Medulla oblongata (tissue), 1 donor: ENCODE measurements around the gene EGFL7.
"Not testable (repeated sequence)": the region's sequence is repeated elsewhere in the genome, so short reads cannot be mapped to it uniquely, and the experiment has no call there.

Experiments used
- DNase-seq: peaks from one replicate; pipeline ENCODE4 v3.0.0-alpha.2; 2015; ENCODE audit errors: extremely low spot score

The EGFL7 gene

DNA sequence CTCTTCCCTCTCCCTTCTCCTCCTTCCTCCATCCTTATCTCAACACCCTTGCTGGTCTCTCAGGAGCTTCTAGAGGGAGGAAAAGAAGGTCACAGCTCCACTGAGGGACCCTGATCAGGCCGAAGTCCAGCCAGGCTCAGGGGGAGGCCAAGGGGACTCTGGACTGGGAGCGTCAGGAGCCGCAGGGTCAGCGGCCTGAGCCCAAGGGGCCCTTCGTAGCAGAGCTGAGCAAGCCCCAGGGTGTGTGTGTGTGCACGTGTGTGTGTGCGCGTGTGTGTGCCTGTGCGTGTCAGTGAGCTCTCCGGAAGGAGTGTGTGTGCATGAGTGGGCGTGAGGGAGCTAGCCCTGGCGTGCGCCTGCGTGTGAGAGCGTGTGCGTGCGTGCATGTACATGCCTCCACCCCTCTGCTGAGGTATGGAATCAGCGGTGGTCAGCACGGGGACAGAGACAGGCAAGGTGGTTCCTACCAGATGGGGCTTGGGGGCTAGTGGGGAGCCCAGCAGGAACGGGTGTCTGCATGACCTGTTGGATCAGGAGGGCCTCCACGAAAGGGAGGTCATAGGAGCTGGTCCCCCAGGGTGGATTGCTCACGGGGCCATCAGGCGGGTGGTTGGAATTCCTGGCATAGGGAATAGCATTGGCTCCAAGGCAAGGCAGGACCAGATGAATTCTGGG is 34.6 kb downstream of the EGFL7 start:
- no peak for DNase-seq

DNA sequence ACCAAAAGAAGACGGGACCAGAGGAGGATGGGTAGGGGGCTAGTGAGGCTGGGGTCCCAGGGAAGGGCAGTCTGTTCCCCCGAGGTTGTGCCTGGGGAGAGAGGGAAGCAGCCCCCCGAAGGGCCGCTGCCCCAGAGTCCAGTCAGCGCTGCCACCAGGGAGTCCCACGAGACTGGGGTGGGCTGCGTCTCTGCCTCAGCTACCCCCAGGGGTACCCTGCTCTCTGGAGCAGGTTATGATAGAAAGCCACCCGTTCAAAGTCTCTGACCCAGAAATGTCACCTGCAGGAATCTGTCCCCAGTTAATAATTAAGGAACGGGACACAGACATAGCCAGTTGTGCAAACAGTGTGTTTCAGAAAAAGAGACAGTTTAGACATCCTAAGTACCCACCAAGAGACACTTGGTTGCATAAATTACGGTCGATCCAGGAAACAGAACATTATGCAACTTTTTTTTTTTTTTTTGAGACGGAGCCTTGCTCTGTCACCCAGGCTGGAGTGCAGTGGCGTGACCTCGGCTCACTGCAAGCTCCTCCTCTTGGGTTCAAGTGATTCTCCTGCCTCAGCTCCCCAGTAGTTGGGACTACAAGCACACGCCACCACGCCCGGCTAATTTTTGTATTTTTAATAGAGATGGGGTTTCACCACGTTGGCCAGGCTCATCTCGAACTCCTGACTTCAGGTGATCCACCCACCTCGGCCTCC is 35.3 kb downstream of the EGFL7 start:
- DNase-seq = no peak

DNA sequence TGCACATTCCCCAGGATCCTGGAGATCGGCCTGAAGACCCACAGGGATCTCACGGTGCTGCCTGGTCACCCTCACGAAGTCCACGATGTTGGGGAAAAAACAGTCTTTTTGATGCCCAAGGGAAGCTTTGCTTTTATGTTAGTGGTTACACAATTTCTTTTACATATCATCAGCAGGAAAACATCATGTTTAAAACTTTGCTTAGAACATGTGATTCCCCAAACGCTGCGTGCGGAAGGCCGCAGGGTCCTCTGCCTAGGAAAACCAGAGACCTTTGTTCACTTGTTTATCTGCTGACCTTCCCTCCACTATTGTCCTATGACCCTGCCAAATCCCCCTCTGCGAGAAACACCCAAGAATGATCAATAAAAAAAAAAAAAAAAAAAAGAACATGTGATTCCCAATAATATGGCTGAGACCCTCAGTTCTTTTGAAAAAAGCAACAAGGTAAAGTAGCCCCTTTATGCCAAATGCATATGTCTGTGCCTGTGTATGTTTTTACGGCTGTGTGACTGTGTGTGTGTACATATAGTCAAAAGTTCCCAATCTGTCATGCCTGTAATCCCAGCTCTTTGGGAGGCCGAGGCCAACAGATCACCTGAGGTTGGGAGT is 36.0 kb downstream of the EGFL7 start:
- DNase-seq = no peak

DNA sequence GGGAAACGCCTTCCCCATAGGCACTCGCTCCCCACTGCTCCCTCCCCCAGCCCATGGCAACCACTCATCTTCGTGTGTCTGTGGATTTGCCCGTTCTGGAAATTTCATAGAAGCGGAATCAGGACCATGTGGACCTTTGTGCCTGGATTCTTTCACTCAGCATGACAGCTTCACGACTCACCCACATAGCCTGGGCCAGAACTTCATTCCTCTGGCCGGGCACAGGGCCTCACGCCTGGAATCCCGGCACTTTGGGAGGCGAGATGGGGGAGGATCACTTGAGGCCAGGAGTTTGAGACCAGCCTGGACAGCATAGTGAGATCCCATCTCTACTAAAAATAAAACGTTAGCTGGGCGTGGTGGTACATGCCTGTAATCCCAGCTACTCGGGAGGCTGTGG is 37.6 kb downstream of the EGFL7 start:
- DNase-seq = no peak

DNA sequence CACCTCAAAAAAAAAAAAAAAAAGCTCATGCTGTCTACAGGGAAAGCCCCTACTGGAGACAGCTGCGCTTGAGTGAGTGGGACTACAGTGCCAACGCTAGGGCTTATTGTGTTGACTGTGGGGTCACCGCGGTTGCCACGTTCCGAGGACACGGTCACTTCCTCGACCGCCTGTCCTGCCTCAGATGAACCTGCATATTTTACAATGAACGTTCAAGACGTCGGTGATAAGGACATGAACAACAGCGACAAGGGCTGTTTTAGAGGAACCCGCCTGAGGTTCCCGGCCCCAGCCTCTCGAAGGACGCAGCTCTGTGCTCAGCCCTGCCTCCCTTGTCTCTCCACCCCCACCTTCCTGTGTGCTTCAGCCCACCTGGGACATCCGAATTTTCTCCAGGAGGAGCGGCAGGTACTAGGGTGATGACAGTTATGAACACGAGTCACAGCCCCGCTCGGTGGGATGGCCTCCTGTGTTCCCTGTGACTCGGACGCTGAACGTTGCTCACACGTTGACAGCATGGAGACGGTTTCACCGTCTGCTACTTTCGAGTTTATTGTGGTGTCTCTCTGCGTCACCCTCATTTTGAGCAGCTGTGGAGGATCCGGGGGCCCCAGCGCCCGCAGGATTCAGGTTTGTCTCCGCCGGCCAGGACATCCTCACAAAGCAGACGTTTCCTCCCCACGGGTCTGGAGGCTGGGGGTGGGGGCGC is 38.4 kb downstream of the EGFL7 start:
- no peak for DNase-seq

DNA sequence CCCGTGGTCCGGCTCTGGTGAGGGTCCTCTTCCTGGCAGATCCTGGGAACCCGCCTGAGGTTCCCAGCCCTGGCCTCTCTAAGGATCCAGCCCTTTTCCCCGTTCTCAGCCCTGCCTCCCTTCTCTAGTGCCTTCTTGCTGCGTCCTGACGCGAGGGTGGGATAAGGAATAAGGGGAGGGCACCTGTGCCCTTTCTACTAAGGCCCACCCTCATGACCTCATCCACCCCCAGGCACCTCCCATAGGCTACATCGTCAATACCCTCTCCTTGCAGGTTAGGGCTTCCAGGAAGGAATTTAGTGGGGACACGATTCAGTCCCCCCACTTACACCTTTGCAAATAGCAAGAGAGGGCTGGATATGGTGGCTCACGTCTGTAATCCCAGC is 38.9 kb downstream of the EGFL7 start:
- no peak for DNase-seq

DNA sequence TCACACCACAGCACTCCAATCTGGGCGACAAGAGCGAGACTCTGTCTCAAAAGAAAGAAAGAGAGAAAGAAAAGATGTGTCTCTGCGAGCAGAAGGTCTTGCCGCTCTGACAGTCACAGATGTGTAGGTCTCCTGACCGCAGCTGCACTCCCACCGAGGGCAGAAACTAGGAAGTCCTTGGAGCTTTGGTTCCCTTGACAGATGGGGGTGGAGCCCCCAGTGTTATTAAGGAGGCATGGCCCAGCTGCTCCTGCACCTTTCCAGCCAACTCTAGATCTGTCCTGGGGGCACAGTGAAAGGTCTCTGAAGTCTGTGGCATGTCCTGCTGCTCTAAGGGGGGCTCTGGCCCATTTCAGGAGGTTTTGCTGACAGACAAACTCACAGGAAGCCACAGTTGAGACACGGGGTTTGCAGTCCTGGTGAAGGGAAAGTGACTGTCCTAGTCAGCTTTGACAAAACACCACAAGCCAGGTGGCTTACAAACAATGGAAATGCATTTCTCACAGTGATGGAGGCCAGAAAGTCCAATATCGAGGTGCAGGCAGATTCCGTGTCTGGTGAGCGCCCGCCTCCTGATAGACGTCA is 40.7 kb downstream of the EGFL7 start:
- DNase-seq = no peak

DNA sequence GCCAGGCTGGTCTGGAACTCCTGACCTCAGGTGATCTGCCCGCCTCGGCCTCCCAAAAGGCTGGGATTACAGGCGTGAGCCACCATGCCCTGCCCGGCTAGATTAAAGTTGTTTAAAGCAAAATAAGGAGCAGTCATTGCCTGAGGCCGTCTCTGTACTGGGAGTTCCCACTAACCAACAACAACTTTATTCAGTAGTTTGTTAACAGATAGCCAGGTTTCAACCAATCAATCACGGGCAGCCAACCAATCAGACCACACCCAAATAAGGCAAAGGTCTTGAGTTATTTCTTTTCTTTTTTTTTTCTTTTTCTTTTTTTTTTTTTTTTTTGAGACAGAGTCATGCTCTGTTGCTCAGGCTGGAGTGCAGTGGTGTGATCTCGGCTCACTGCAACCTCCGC is 42.0 kb downstream of the EGFL7 start:
- not testable (repeated sequence) for DNase-seq

DNA sequence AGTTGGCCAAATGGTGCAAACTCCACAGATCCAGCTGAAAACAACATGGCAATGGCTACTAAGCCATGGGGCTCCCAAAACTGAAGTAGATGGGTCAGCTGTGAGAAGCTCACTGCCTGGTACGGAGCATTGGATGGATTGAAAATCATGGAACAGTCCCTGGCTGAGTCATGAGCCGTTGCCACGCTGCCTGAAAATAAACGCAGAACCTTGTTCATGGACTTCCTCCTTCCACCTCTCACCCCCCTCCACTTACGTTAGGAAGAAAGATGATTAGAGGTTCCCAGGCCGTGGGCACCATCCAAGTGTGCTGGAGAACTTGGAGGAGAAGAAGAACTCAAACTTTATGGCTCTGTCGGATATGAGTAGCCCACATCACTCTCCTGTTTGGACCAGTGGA is 42.8 kb downstream of the EGFL7 start:
- DNase-seq = no peak

DNA sequence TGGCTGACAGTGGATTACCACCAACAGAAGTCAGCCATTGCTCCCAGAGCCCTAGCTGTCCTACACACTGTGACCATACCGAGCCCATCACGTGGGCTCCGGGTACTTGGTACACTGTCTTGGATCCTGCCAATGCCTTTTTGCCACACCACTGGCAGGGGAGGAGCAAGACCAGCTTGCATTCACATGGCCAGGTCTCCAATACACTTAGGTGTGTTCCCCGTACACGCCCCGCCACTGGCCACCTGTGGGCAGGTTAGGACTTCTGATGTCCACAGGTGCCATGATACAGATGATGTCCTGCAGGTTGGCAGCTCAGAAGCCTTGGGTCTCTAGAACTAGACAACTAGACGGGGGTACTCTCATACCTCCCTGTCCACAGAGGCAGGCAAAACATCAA is 44.3 kb downstream of the EGFL7 start:
- no peak for DNase-seq

DNA sequence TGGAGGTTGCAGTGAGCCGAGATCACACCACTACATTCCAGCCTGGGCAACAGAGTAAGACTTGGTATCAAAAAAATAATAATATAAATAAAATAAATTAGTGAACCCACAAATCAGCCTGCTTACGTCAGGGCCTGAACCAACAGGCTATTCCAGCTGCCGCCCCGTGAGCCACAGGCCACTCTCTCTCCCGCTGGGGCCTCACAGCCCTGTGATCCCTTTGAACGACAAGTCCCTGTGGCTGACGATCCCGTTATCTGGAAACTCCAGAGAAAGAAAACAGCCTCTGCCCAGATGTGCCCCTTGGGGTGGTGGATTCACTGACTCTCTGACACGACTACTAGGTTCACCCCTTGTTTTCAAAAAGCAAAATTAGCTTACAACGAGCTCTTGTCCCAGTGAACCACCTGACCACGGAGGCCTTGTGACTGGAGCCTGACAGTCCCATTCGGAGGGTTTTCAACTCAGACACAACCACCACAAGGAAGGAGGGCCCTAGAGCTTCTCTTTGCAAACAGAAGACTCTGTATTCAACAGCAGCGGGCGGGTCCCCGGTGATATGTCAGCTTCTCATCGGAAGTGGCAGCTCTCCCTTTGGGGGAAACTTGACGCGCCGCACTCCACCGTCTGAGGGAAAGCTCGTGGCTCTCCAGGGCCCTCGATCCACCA is 45.3 kb downstream of the EGFL7 start:
- peak; percentile 39 for DNase-seq

DNA sequence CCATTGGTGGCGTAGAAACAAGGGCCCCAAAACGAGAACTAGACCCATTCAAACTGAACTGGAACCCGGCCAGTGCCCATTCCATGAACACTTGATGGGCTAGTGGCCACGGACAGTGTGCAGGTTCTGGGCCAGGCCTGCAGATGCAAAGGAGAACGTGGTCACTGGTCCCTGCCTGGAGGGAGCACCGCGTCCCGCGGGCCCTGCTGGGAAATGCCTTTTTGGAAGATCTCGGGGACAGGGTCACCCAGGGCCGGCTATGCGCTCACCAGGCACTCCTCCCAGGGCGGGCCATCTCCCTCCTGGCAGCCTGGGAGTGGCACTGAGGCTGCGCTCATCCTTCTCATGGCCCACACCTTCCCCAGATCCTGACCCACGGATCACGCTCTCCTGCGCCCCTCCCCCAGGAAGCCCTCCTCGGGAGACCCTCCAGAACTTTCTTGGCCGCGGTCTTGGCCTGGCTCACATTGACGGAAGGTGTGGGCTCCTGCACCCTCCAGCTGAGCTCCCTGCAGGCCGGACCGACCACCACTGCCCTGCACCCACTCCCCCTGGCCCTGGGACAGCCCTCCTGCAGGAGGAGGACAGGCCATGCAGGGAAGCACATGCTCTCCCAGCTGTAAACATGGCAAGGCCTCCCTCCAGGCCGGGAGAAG is 46.9 kb downstream of the EGFL7 start:
- no peak for DNase-seq

DNA sequence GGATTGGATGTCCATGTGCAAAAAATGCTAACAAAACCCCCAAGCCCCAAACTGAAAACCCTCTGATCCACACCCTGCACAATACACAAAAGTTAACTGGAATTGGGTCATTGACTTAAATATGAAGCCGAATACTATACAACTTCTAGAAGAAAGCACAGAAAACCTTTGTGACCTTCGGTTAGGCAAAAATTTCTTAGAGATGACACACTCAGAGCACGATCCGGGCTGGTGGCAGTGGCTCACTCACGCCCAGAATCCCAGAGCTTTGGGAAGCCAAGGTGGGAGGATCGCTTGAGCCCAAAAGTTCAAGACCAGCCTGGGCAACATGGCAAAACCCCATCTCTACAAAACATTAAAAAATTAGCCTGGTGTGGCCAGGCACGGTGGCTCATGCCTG is 47.8 kb downstream of the EGFL7 start:
- DNase-seq = no peak

DNA sequence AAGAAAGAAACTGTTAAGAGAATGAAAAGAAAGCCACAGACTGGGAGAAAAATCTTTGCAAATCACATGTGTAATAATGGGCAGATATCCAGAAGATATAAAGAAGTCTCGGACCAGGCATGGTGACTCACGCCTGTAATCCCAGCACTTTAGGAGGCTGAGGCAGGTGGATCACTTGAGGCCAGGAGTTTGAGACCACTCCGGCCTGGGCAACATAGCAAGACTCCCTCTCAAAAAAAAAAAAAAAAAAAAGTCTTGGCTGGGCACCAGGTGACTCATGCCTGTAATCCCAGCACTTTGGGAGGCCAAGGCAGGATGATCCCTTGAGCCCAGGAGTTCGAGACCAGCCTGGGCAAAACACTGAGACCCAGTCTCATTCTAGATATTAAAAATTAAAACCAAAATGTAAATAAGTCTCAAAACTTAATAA is 48.5 kb downstream of the EGFL7 start:
- DNase-seq = not testable (repeated sequence)

DNA sequence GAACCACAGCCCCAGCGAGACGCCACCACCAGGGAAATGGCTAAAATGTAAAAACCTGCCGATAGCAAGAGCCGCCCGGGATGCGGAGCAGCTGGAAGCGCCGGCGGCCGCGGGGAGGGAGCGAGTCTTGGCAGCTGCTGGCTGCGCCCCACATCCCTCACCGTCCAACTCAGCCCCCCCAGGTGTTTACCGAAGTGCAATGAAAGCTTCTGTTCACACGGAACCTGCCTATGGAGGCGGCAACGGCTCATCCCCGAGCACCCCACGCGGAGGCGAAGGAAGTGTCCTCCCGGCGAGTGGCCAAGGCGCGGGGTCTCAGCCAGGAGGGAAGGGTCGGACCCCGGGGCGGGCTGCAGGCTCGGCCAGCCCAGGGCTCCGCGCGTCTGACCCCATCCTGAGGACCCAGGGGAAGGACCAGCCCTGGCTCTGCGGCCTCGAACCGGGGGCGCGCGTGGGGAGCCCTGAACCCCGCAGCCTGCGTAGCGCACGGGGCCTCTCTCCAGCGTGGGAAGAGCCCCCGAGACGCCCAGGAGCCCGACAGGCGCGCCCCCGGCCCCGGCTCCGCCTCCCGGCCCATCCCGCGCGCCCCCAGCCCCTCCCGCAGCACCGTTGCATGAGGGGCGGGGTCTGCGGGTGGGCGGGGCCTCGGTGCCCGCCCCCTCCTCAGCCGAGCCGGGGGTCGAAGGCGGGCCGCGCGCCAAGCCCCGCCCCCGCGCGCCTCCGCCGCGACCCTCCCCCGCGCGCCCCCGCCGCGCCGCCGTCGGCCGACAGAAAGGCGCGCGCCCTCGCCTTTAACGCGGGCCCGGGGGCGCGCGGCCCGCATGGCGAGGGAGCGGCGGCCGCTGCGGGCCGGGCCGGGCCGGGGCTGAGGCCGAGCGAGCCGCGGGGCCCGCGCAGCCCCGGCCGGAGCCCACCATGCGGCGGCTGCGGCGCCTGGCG is 49.3 kb downstream of the EGFL7 start, which contains the start of gene DIPK1B:
TSS of gene DIPK1B (plus strand) at position 822 of the 939 bp plus-strand sequence. CDS start at position 916, 94 bp downstream.
- DNase-seq = no peak

DNA sequence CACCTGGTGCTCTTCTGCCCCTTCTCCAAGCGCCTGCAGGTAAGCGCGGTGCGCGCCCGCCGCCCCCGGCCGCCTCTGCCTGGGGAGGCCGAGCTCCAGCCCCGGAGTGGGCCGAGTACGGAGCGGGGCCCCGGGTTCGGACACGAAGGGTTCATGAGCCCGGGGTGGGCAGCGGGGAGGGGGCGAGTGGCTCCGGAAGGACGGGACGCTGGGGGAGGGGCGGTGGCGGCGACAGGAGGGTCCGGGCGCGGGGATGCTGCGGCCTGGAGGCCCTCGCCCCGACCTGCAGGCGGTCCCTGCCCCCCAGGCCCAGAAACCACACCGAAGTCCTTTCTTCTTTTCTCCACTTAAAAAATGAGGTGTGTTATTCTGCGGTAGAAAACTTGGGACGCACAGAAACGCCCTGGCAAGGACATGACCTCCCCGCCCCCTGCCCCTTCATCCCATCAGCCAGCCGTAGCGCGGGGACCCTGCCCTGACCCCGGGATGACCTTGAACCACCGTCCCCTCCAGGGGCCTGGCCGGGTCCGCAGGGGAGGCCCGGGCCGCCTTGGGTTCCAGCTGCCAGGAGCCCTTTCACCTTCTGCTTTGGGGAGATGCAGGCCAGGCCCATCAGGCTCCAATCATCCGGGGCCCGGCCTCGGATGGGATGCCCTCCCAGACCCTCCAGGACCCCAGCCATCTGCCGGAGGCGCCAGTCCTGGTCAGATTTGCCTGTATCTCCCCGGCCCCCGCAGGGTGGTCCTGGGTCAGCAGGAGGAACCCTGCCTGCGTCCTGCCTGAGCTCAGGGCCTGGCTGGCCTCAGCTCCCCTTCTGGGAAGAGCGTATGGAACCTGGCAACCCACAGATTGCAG is 50.2 kb downstream of the EGFL7 start:
- DNase-seq = no peak

DNA sequence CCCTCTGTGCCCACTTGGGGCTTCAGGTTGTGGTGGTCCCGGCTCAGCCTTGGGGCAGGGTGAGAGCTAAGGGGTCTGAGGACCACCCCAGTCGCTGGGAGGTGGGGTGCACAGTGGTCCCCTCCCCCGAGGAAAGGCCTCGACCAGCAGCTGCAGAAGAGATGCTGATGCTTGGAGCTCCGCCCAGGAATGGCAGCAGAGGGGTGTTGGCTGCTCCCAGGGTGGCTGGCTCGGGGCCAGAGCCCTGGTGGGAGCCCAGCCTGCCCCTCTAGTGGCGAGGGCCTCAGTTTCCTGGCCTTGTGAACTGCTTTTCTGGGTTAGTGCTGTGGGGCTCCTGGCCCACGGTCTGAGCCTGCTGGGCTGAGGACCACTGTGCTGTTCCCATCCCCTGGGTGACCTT is 50.8 kb downstream of the EGFL7 start:
- no peak for DNase-seq

DNA sequence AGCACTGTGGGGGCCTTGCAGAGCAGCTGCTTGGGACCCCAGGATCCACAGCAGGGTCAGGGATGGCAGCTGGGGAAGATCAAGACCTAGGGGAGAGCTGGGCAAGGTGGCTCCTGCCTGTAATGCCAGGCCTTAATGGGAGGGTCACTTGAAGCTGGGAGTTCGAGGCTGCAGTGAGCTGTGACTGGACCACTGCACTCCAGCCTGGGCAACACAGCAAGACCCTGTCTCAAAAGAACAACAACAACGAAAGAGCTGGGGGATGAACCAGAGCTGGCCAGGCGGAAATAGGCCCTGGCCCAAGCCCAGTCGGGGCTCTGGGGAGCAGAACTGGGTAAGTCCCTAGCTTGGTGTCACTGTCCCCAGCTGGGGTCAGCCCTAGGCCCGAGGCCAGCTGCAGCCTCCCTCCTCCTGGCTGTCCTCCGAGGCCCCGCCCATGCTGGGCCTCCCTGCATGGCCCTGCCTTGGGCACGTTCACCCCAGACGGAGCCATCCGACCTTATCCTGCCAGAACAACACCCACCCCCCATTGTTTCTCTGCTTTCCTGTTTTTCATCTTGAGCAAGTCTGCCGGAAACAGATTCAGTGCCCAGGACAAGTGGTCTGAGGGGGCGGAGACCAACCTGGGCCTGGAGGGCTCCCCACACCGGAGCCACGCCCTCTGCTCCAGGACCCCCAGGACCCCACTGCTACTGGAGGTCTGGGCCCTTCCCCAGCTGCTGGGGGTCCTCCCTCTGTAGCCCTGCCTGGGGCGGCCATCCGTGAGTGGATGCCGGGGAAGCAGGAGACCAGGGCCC is 51.6 kb downstream of the EGFL7 start:
- DNase-seq = no peak
